Panc1 (cell line): Measurements from ENCODE around the gene ADAT2.

Source experiments
- POLR2AphosphoS5 ChIP-seq: IDR thresholded peaks from 2 replicates; pipeline ENCODE4 v1.6.1; 2012; ENCODE audit warnings: mild to moderate bottlenecking, low read depth, low read length, moderate library complexity
- TCF7L2 ChIP-seq: IDR thresholded peaks from 2 replicates; pipeline ENCODE4 v1.6.1; 2011; ENCODE audit warnings: mild to moderate bottlenecking, low read depth, low read length, inconsistent platforms
- TF ChIP-seq, protein P1 (sequence below): fragments of 450-650 bp; IDR thresholded peaks from 2 replicates; pipeline ENCODE4 v1.5.1; 2017; ENCODE audit warnings: mild to moderate bottlenecking

DNA sequence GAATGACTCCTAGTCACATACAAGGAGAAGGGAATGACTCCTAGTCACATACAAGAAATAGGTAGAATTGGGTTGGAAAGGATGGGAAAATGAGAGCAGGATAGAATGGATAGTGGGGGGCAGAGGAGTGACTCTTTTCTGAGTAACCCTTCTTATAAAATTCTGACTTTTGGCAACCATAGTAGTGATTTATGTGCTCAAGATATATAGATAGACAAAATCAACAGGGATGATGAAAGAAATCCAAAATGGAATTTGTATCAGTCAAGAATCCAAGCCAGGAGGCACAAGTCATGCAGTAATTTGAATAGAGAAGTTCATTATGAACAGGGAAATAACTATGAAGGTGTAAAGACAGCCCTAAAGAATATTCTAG is 41.7 kb downstream of the ADAT2 start:
- no peak for TF ChIP-seq TCF7L2
- TF ChIP-seq, protein P1, sequence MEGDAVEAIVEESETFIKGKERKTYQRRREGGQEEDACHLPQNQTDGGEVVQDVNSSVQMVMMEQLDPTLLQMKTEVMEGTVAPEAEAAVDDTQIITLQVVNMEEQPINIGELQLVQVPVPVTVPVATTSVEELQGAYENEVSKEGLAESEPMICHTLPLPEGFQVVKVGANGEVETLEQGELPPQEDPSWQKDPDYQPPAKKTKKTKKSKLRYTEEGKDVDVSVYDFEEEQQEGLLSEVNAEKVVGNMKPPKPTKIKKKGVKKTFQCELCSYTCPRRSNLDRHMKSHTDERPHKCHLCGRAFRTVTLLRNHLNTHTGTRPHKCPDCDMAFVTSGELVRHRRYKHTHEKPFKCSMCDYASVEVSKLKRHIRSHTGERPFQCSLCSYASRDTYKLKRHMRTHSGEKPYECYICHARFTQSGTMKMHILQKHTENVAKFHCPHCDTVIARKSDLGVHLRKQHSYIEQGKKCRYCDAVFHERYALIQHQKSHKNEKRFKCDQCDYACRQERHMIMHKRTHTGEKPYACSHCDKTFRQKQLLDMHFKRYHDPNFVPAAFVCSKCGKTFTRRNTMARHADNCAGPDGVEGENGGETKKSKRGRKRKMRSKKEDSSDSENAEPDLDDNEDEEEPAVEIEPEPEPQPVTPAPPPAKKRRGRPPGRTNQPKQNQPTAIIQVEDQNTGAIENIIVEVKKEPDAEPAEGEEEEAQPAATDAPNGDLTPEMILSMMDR = no peak
- TF ChIP-seq POLR2AphosphoS5 = no peak
